Activated naive CD8-positive, alpha-beta T cell treated with anti-CD3 and anti-CD28 coated beads, Interleukin-2, amount 50 U/mL, for 24 hours (primary cell): ENCODE results near the gene PEX26.
A peak's percentile ranks its signal among the peaks of the same experiment; 100 is the strongest.

ENCODE experiments used
- ATAC-seq: fragments of 150-1000 bp; cut with Tn5 transposase; one replicate; pipeline ENCODE4 v1.10.0; 2021
- DNase-seq: peaks from one replicate; pipeline ENCODE4 v3.0.0; 2021
- H3K27ac Mint-ChIP-seq: one replicate; pipeline ENCODE4 v1.8.0; 2021; ENCODE audit warnings: mild to moderate bottlenecking, mixed read lengths
- H3K27me3 Mint-ChIP-seq: one replicate; pipeline ENCODE4 v1.8.0; 2021; ENCODE audit warnings: mixed read lengths
- H3K36me3 Mint-ChIP-seq: one replicate; pipeline ENCODE4 v1.8.0; 2021; ENCODE audit warnings: low read depth, mixed read lengths
- H3K4me1 Mint-ChIP-seq: one replicate; pipeline ENCODE4 v1.8.0; 2021; ENCODE audit warnings: mixed read lengths
- H3K4me3 Mint-ChIP-seq: one replicate; pipeline ENCODE4 v1.8.0; 2021; ENCODE audit warnings: mild to moderate bottlenecking, moderate library complexity, mixed read lengths
- H3K9me3 Mint-ChIP-seq: one replicate; pipeline ENCODE4 v1.8.0; 2021; ENCODE audit warnings: mixed read lengths

PEX26 gene

DNA sequence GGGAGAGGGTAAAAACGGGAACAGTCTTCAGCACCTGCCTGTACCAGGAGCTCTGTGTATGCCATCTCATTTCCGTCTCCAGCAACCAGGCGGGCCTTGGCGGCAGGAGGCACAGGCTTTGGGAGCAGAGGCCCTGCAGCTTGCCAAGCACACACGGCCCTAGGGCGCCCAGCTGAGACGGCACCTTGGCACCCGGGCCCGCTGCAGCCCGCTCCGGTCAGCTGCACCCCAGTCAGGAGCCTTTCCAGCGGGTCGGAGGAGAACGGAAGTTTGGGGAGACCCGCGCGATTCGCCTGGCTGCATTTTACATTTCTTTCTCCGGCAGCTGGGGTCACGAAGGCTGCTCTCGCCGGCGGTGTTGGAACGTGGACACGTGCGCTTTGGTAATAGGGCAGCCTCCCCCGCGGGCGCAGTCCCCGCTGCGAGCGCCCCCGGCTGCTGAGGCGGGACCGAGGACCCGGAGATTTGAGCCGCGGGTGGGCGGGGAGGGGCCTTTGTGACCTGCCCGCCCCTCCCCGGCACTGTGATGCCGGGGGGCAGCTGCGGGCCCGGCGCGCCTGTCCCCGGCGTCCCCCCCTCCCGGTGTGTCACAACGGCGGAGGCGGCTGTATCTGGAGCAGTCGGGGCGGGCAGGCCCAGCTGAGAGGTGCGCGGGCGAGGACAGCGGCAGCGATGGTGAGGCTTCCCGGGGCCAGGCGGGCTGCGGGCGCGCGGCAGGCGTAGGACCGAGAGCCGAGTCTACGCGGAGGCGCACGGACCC is 32.6 kb downstream of the PEX26 start, which contains the start of gene TUBA8:
TSS of gene TUBA8 (plus strand) at position 616 of the 760 bp plus-strand sequence. CDS start at position 673, 57 bp downstream.
- H3K9me3 Mint-ChIP-seq, result peaks cover 3% of the 10 kb centered on the region
- ATAC-seq (peak; percentile 61), DNase-seq (peak; percentile 61)
- H3K27ac Mint-ChIP-seq, result peak within 1 kb of the TSS; percentile 21
- peak within 1 kb of the TSS; percentile 61 for H3K4me3 Mint-ChIP-seq
- H3K4me1 Mint-ChIP-seq, result peaks cover 55% of the 10 kb centered on the region
- H3K27me3 Mint-ChIP-seq, result peaks cover 34% of the 10 kb centered on the region
- H3K36me3 Mint-ChIP-seq, result peaks cover 22% of the 10 kb centered on the region

DNA sequence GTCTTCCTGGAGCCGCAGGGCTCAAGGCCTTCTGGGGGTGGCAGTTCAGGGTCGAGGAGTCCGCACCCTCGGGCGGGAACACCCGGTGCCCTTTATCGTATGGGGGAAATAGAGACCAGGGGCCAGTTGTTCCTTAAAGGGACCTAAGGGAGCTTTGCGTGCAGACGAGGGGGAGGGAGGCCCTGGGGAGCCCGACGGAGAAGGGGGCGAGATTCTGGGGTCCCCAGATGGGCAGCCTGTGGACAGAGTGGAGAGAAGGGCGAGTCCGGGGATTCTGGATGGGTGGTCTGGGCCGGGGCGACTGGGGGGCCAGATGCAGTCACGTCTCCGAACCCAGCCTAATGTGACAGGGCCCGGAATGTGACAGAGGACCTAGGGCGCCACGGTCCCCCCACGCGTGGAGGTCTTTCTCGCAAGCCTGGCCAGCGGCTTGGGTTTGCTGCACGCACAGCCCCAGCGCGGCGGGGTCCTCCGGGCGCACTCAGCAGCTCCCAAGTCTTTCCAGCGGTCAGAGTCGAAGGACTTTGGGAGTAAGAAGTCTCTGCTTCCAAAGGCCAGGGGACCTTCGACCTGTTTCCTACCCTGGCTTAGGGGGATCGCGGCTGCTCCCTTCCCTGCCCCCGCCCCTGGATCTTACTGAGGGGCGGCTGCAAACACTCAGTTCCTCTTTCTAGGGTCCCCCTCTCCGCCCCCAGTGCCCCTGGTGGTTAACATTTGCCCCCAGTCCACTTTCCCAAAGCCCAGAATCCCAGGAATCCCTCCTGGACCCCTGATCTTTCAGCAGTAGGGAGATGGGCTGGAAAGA is 33.4 kb downstream of the PEX26 start:
- peaks cover 15% of the 10 kb centered on the region for H3K36me3 Mint-ChIP-seq
- H3K27ac Mint-ChIP-seq, result no peak overlapping the region
- no peak for ATAC-seq
- peaks cover 34% of the 10 kb centered on the region for H3K27me3 Mint-ChIP-seq
- no peaks in the 10 kb centered on the region for H3K9me3 Mint-ChIP-seq
- DNase-seq, result no peak
- peak overlapping the region; percentile 61 for H3K4me3 Mint-ChIP-seq
- peaks cover 48% of the 10 kb centered on the region for H3K4me1 Mint-ChIP-seq

DNA sequence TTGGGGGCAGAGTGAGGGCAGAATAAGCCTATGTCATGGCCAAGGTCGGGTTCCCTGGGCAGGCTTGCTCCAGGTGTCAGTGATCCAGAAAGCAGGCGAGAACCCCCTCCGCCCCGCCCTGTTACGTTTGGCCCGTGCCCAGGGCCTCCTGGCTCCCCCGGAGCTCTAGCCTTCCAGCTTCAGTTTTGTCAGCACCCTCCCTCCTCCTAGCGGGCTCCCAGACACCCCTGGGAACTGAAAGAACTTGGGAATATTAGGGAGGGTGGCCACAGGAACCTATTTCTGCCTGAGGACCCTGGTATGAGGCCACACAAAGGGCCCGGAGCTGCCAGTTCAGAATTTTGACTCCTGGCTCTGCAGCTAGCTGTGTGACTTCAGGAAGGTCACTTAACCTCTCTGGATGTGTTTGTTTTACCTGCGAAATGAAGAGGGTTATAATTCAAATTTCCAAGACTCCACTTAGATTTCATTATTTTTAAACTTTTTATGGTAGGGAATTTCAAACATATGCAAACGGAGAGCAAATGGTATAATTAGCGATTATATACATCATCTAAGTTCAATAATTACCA is 34.1 kb downstream of the PEX26 start:
- Mint-ChIP-seq H3K4me1 (peaks cover 42% of the 10 kb centered on the region), H3K27ac (no peak overlapping the region), H3K9me3 (no peaks in the 10 kb centered on the region), H3K36me3 (peaks cover 11% of the 10 kb centered on the region), H3K4me3 (no peak overlapping the region), H3K27me3 (peaks cover 34% of the 10 kb centered on the region)
- DNase-seq (no peak), ATAC-seq (no peak)

DNA sequence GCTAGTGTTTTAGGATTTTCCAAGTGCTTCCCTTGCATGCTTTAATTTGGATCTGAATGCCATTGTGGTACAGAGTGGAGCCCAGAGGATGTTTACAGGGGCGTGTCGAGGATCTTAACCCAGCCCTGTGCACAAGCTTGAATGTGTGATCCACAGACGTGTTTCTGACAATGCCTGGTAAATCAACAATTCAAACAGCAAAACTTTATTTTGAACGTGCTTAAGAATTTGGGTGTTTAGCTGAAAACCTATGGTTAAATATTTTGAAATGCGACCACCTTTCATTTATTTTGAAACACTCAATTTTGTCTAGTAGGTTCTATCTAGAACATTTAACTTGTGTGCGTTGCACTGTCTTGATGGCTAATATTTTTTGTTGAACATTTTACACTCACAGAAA is 34.6 kb downstream of the PEX26 start:
- peaks cover 34% of the 10 kb centered on the region for H3K27me3 Mint-ChIP-seq
- H3K36me3 Mint-ChIP-seq, result peaks cover 6% of the 10 kb centered on the region
- ATAC-seq, result no peak
- no peak overlapping the region for H3K4me3 Mint-ChIP-seq
- H3K4me1 Mint-ChIP-seq, result peaks cover 37% of the 10 kb centered on the region
- H3K27ac Mint-ChIP-seq, result no peak overlapping the region
- DNase-seq, result no peak
- H3K9me3 Mint-ChIP-seq, result no peaks in the 10 kb centered on the region

DNA sequence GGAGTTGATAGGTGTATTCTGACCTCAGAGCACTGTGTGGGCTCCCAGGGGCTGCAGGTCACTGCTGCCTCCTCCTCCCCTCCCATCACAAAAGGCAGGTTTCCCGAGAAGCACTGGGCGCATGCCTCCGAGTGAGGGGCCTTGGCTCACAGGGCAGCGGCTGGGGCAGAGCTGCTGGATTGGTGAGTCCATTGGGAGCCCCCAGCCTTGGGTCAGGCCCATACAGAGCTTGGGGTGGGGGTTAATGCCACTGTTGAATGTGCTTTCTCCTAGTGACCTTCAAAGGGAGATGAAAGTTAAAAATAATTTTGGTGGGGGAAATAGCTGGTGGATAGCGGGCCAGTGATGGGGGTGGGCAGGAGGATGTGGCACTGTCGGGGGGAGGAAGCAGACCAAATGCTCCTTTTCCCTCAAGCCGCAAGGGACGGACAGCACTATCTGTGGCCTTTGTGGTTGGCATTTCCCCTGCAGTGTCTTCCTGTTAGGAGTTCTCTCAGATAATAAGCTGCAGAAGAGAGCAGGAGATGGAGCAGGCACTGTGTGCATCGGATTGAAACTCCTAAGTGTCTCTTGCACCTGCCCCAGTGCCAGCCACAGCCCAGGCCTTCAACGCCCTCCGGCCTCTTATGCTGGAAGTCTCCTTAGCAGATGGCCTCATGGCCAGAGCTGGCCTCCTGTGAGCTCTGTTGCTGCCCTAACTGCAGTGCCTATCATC is 36.0 kb downstream of the PEX26 start:
- H3K27ac Mint-ChIP-seq, result no peak overlapping the region
- peaks cover 29% of the 10 kb centered on the region for H3K4me1 Mint-ChIP-seq
- peaks cover 26% of the 10 kb centered on the region for H3K27me3 Mint-ChIP-seq
- no peaks in the 10 kb centered on the region for H3K36me3 Mint-ChIP-seq
- no peaks in the 10 kb centered on the region for H3K9me3 Mint-ChIP-seq
- ATAC-seq, result no peak
- H3K4me3 Mint-ChIP-seq, result no peak overlapping the region
- no peak for DNase-seq

DNA sequence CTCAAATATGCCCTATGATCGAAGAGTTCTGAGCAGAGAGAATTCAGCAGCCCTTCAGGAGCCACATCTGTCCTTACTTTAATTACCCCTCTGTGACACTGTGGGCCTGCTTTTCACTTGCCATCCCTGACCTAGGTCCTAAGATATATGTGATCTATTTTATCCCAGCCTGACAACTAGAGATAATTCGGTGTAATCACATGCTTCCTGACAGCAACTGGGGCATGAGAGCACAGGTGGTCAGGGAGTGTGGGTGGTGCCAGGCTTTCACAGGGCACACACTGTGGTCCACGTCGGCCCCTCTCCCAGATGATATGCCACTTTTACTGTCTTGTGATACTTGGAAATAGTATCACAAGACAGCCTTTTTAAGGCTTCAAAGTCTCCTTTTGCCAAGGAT is 36.7 kb downstream of the PEX26 start:
- no peak for DNase-seq
- H3K4me1 Mint-ChIP-seq, result peaks cover 31% of the 10 kb centered on the region
- no peak overlapping the region for H3K27ac Mint-ChIP-seq
- H3K27me3 Mint-ChIP-seq, result peaks cover 22% of the 10 kb centered on the region
- H3K4me3 Mint-ChIP-seq, result no peak overlapping the region
- H3K36me3 Mint-ChIP-seq, result no peaks in the 10 kb centered on the region
- no peaks in the 10 kb centered on the region for H3K9me3 Mint-ChIP-seq
- no peak for ATAC-seq

DNA sequence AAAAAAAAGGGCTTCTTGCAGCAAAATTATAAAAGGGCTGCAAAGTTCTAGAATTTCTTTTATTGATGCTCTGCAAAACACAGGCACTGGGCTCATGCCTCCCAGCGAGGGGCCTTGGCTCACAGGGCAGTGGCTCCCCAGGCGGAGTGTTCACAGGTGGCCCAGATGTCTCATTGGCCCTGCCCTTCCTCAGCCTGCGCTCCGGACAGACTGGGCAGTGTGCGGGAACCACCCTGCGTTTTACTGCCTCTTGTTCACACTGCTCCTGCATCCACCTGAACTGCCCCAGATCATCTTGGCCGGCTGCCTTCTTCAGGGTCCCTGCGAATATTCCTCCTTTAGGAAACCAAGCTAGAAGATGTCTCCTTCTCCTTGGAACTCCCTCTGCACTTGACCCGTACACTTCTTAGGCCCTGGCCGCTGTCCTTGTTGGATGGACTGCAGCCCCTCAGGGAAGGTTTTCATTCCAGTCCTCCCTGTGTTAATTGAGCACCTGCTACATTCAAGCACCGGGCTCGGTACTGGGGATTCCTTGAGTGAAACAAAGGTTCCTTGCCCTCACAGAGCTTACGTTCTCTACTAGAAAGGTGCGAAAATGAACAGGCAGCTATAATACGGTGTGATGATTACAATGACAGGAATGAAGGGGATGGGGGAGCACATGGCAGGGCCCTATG is 37.3 kb downstream of the PEX26 start:
- no peak overlapping the region for H3K27ac Mint-ChIP-seq
- no peaks in the 10 kb centered on the region for H3K9me3 Mint-ChIP-seq
- H3K27me3 Mint-ChIP-seq, result peaks cover 16% of the 10 kb centered on the region
- H3K4me1 Mint-ChIP-seq, result peaks cover 30% of the 10 kb centered on the region
- no peaks in the 10 kb centered on the region for H3K36me3 Mint-ChIP-seq
- no peak for DNase-seq
- no peak overlapping the region for H3K4me3 Mint-ChIP-seq
- no peak for ATAC-seq

DNA sequence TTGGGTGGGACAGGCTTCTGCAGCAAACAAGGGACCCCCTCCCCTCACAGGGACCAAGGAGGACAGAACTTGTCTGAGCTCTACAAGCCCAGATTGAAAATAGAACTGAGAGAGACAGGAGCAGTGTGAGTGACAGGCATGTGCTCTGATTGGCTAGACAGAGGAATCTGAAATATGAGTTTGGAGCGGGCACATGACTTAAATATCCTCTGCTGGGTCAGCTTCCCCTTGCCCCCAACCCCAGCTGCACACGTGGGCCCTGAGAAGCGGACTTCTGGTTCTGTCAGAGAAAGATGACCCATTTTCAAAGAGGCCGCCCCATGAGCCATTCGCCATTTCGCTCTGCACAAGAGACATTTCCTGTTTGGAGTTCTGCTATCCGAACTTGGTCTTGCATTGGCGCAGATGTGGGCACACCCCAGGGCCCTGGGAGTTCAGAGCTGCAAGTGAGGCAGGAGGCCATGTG is 38.1 kb downstream of the PEX26 start:
- peaks cover 13% of the 10 kb centered on the region for H3K27me3 Mint-ChIP-seq
- no peak overlapping the region for H3K27ac Mint-ChIP-seq
- H3K4me1 Mint-ChIP-seq, result peaks cover 30% of the 10 kb centered on the region
- ATAC-seq (no peak), DNase-seq (no peak)
- no peaks in the 10 kb centered on the region for H3K36me3 Mint-ChIP-seq
- no peak overlapping the region for H3K4me3 Mint-ChIP-seq
- H3K9me3 Mint-ChIP-seq, result no peaks in the 10 kb centered on the region

DNA sequence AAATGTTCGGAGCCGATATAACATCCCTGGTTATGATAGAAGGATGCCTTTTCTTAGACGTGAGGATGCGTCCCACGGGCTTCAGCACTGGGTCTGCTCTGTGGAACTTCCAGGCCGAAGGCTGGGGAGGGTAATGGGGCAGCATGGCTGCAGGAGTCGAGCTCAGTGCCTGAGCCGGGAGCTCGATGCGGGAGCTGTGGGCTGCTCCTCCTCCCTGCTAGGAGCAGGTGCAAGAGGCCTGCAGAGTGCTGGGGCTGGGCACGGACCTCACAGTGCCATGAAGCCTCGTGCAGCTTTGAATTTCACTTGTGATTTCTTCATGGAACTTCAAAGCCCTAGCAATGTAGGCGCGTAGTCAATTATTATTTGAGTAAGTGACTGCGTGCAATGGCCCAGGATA is 38.8 kb downstream of the PEX26 start:
- H3K36me3 Mint-ChIP-seq, result no peaks in the 10 kb centered on the region
- H3K27me3 Mint-ChIP-seq, result peaks cover 10% of the 10 kb centered on the region
- H3K27ac Mint-ChIP-seq, result no peak overlapping the region
- no peak overlapping the region for H3K4me3 Mint-ChIP-seq
- peaks cover 29% of the 10 kb centered on the region for H3K4me1 Mint-ChIP-seq
- DNase-seq, result no peak
- no peaks in the 10 kb centered on the region for H3K9me3 Mint-ChIP-seq
- no peak for ATAC-seq

DNA sequence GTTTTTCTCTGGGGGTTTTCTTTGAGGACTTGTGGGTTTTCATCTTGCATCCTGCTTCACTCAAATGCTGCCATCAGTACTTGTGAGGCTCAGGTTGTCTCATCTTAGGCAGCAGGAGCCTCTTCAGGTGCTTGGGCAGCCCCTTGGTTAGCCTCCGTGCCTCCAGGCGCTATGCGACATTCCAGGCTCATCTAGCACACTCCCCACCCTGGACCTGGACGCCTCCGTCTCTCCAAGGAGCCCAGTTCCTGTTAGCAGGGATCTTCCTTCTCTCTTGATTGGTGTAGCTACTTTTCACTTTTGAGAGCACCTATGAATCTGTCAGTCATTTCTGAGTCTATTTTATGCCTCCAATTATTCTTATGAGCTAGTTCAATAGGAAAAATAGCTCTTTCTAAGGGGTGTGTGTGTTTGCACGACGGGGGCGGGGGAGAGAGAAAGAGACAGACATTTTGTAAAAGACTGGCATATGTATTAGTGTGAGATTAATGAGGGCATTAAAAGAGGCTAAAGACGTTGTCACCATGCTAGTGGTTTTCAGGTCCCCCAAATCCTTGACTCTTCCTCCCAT is 40.6 kb downstream of the PEX26 start:
- Mint-ChIP-seq H3K27ac (no peak overlapping the region), H3K27me3 (no peaks in the 10 kb centered on the region), H3K36me3 (no peaks in the 10 kb centered on the region), H3K4me3 (no peak overlapping the region), H3K4me1 (peaks cover 27% of the 10 kb centered on the region), H3K9me3 (no peaks in the 10 kb centered on the region)
- ATAC-seq (no peak), DNase-seq (no peak)

DNA sequence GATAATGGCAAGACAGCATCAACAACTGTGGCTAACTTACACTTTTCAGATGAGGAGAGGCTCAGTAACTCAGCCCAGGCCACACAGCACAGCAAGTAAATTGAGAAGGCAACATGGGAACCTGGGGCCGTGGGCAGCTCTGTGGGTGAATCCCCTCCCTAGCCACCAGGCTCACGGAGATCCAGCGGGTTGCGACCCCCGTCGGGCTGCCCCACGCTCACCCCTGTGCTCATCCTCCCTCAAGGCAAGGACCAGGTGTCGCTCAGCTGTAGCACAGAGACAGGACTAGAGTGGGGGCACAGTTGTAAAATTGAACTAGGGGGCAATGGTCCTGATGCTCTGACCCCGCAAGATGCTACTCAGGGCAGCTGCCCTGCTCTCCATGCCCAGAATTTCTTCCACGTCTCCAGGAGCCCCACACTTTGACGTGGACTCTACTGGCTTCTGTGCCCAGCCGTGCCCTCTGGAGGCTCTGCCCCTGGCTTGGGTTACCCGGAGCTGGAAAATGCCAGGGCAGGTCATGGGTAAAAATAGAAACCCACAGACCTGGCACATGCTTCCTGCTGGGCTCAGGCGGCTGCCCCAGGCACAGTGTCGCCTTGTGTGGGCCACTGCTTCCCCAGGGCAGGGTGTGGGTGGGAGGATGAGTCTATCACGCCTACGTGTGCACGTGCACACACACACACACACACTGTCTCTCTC is 41.8 kb downstream of the PEX26 start:
- Mint-ChIP-seq H3K27me3 (no peaks in the 10 kb centered on the region), H3K4me3 (no peak overlapping the region)
- no peak for DNase-seq

DNA sequence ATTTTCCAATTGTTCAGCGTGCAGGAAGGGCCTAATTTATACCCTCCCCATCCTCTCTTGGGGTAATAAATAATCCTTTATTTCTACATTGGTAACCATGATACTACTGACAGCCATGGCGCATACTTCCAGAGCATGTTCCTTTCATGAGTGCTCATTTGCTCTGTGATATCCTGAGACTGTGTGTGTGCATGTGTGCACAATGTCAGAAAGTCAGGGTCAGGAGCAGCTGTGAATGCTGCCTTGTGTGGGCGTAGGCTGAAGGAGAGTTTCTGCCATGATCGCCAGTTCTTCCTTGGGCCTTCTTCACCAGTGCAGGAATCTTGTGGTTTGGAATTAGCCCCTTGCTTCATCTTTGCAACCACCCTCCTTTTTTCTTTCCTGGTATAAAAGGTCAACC is 43.1 kb downstream of the PEX26 start:
- Mint-ChIP-seq H3K4me3 (no peak overlapping the region), H3K36me3 (no peaks in the 10 kb centered on the region), H3K27ac (no peak overlapping the region), H3K9me3 (no peaks in the 10 kb centered on the region), H3K4me1 (peaks cover 15% of the 10 kb centered on the region), H3K27me3 (no peaks in the 10 kb centered on the region)
- DNase-seq (no peak), ATAC-seq (no peak)

More for the DNA sequence above, 41.8 kb downstream of the PEX26 start:
- ATAC-seq, result peak; percentile 50
- Mint-ChIP-seq H3K4me1 (peaks cover 16% of the 10 kb centered on the region), H3K36me3 (no peaks in the 10 kb centered on the region), H3K27ac (peak overlapping the region; percentile 65), H3K9me3 (no peaks in the 10 kb centered on the region)

DNA sequence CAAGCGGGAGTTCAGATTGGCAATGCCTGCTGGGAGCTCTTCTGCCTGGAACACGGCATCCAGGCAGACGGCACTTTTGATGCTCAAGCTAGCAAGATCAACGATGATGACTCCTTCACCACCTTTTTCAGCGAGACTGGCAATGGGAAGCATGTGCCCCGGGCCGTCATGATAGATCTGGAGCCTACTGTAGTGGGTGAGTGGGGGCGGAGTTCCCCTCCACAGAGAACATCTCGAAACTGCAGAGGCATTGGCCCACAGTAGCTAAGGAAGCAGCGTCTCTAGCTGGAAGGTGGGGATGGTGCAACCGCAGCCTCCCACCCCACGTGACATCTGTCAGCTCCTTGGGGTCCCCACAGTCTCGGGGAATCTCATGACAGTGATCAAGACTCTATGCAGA is 43.7 kb downstream of the PEX26 start:
- Mint-ChIP-seq H3K4me3 (no peak overlapping the region), H3K27me3 (no peaks in the 10 kb centered on the region), H3K27ac (no peak overlapping the region), H3K4me1 (peaks cover 15% of the 10 kb centered on the region), H3K9me3 (no peaks in the 10 kb centered on the region), H3K36me3 (peaks cover under 1% of the 10 kb centered on the region)
- ATAC-seq (no peak), DNase-seq (no peak)
